Naive B cell (primary cell): ENCODE data around the gene POLE4. TPM values are rescaled to one million over a fixed set of nuclear protein-coding genes. Genes with fewer than 3 reads are reported as not detected.

ENCODE experiments used
- polyA plus RNA-seq, 6 donors: library from polyadenylated mRNA; unstranded; fragments of 300-500 nt; fragmentation: Illumina TruSeq; gene quantifications; one replicate each; pipeline ENCODE4 v1.2.3, GENCODE V29; 2021; ENCODE audit warnings: low read depth in 6 of 6

The POLE4 gene
- polyA plus RNA-seq, 6 donors from 2014 or later, result 145 to 229 (median 186) TPM

Other genes with a start within 250 kb of the POLE4 start
- 1 to 10 TPM; 3.1 to 8.3 (median 6.1) TPM for gene HK2, start 124.5 kb upstream of the POLE4 start, polyA plus RNA-seq
- gene TACR1, start 240.9 kb downstream of the POLE4 start, polyA plus RNA-seq, result under 1 TPM in 3 of 6 donors, not detected in 3; 0.04 to 0.15 (median 0.14) TPM